NCI-H774 (cell line): ENCODE data around the gene SCCPDH.
"Not testable (repeated sequence)": the region's sequence is repeated elsewhere in the genome, so short reads cannot be mapped to it uniquely, and the experiment has no call there.

Source experiments
- DNase-seq: peaks from one replicate; lab custom pipeline; 2025; lab: John Stamatoyannopoulos, UW

Gene SCCPDH

GRCh38 chr1:246800756-246801155 is 76.5 kb downstream of the SCCPDH start:
- DNase-seq = no peak

DNA sequence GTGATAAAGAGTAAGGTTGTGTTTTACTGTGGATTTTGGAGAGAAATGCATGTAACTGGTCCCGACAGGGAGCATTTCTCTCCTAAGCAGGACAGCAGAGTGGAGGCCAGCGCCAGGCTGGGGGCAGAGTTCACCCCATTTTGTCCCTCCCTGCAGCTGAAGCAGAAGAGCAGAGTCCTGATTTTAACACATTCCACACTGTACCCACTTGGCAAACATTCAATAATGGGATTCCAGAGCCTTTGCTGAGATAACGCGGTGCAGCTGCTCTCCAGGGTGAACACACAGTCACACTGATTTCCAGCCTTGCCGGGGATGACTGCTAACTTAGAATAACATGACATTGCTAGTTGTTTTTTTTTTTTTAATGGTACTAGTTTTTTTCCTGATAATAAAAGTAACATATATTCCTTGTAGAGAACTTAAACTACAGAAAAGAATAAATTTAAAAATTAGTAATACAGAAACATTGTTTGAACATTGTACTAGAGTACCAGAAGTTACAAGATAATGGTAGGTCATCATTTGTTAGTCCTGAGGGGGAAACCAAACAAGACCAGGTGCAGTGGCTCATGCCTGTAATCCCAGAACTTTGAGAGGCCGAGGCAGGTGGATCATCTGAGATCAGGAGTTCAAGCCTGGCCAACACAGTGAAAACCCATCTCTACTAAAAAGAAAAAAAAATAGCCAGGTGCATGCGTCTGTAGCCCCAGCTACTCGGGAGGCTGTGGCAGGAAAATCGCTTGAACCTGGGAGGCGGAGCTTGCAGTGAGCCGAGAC is 77.2 kb downstream of the SCCPDH start:
- peak; percentile 35 for DNase-seq

- DNase-seq = no peak
Observed at GRCh38 chr1:246803373-246803772, 79.2 kb downstream of the SCCPDH start.

- DNase-seq = no peak
Observed at GRCh38 chr1:246803883-246804282, 79.7 kb downstream of the SCCPDH start.

GRCh38 chr1:246805135-246805716 is 81.0 kb downstream of the SCCPDH start:
- no peak for DNase-seq

DNA sequence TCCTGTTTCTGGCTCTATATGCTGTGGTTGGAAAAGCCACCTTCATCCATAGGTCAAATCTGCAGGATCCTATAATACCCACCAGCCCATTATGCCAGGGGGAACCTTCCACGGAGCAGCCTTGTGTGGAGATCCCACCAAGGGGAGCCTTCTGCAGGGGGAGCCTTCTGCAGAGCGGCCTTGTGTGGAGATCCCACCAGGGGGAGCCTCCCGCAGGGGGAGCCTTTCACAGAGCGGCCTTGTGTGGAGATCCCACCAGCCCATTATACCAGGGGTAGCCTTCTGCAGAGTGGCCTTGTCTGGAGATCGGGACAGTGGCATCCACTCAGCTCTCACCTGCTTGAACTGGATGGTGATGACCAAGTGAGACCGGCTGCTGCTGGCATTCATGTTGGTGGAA is 85.3 kb downstream of the SCCPDH start:
- no peak for DNase-seq

DNA sequence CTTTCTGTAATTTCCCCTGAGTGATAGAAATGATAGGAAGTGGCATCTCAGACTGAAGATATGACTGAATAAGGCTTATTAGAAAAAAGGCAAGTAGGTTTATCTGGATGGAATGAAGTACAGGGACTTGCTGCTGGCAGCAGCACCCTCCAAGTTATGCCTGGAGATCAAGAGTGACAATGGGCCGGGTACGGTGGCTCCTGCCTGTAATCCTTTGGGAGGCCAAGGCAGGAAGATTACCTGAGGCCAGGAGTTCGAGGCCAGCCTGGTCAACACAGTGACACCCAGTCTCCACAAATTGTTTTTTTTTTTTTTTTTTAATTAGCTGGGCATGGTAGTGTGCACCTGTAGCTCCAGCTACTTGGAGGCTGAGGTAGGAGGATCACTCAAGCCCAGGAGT is 87.8 kb downstream of the SCCPDH start:
- no peak for DNase-seq

DNA sequence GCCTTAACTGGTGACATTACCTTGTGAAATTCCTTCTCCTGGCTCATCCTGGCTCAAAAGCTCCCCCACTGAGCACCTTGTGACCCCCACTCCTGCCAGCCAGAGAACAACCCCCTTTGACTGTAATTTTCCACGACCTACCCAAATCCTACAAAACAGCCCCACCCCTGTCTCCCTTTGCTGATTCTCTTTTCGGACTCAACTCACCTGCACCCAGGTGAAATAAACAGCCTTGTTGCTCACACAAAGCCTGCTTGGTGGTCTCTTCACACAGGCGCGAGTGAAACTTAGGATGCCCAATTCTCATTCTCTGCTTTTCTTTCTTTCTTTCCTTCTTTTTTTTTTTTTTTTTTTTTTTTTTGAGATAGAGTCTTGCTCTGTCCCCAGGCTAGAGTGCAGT is 89.1 kb downstream of the SCCPDH start:
- DNase-seq = not testable (repeated sequence)

DNA sequence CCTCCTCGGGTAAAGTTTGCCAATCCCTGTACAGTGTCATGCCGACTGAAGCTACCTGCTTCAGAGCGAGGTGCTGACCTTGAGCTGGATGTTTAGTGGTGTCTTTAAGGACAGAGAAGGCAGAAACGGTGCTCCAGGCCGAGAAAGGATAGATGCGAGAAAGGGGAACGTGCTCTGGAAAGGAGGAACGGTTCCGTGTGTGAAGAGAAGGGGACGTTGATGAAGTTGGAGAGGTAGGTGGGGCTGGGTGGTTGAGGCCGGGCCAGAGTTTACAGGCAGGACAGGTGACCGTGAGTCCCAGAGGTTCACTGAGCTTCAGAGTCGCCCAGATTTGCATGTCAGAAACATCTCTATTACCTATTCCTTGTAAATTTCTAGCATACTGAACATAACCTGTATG is 90.7 kb downstream of the SCCPDH start:
- no peak for DNase-seq

DNA sequence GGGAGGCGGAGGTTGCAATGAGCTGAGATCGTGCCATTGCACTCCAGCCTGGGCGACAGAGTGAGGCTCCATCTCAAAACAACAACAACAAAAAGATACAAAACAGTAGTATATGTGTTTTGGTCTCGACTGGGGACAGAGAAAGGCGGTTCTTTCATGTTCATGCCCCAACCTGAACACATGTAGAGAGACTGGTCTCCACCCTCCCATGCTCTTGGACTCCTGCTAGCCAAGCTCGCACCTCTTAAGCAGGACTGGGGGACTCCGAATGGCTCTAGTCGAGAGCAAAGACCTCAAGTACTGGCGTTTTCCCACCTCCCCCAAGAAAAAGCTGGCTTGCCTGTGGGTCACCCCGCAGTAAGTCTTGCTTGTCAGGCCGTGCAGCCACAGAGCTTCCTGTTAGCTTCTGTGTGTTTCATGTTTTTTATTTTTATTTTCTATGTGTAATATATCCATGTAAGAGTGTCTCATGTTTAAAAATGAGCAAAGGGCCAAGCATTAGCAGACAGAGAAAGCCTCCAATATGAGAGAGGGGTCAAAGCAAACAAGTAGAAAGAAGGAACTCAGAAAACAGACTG is 91.6 kb downstream of the SCCPDH start:
- DNase-seq = no peak
